Measurements from ENCODE around the gene PPIL1. TPM values are rescaled to one million over a fixed set of nuclear protein-coding genes. Genes with fewer than 3 reads are reported as not detected.

Gene PPIL1
- total RNA-seq, 1 experiment from 2014 or later = 64.2 TPM

GRCh38 chr6:36924131-36924530, 49.5 kb upstream of the PPIL1 start (continued):
- TF ChIP-seq ATF2 (CRISPR knock-in tag; IDR thresholded peaks at IDR 0.05; ENCODE audit: borderline replicate concordance, low read depth) = no peak
- TF ChIP-seq ELF4 (CRISPR knock-in tag; IDR thresholded peaks at IDR 0.05; ENCODE audit: low read depth) = no peak
- TF ChIP-seq ESRRA (CRISPR knock-in tag; IDR thresholded peaks at IDR 0.05; ENCODE audit: borderline replicate concordance) = no peak
- no peak for TF ChIP-seq ZNF317 (CRISPR knock-in tag; IDR thresholded peaks at IDR 0.05; ENCODE audit: borderline replicate concordance, low read depth)

GRCh38 chr6:36920546-36920945, 45.9 kb upstream of the PPIL1 start:
- H3K9me3 Mint-ChIP-seq = no peaks in the 10 kb centered on the region
- no peaks in the 10 kb centered on the region for H3K36me3 Mint-ChIP-seq
- ChIA-PET CTCF (interaction anchor here (1.5 kb wide), 1 partner anchor 36 kb away, joined by 3 read pairs; no protein-coding TSS in a partner anchor), POLR2A (no interaction called here)
- no peak overlapping the region for H3K4me3 Mint-ChIP-seq
- no peak overlapping the region for H3K27ac Mint-ChIP-seq
- no peak for DNase-seq (ENCODE audit: low spot score)
- no peak for TF ChIP-seq ZNF281 (CRISPR knock-in tag; IDR thresholded peaks at IDR 0.05)
- no peaks in the 10 kb centered on the region for H3K4me1 Mint-ChIP-seq
- no peaks in the 10 kb centered on the region for H3K27me3 Mint-ChIP-seq (ENCODE audit: low read depth)
- no peak for ATAC-seq

GRCh38 chr6:36920049-36920448, 45.4 kb upstream of the PPIL1 start:
- POLR2A ChIA-PET = no interaction called here
- no peaks in the 10 kb centered on the region for H3K27me3 Mint-ChIP-seq (ENCODE audit: low read depth)
- CTCF ChIA-PET = no interaction called here
- no peak overlapping the region for H3K27ac Mint-ChIP-seq
- H3K4me1 Mint-ChIP-seq = no peaks in the 10 kb centered on the region
- TF ChIP-seq ZNF425 (CRISPR knock-in tag; conservative IDR thresholded peaks at IDR 0.05) (no peak), FOXK1 (CRISPR knock-in tag; IDR thresholded peaks at IDR 0.05) (no peak), MLX (CRISPR knock-in tag; IDR thresholded peaks at IDR 0.05) (no peak), GTF2I (CRISPR knock-in tag; conservative IDR thresholded peaks at IDR 0.05) (no peak), MXD4 (CRISPR knock-in tag; IDR thresholded peaks at IDR 0.05; ENCODE audit: borderline replicate concordance) (no peak), SMAD4 (CRISPR knock-in tag; IDR thresholded peaks at IDR 0.05) (no peak), PRRX2 (CRISPR knock-in tag; IDR thresholded peaks at IDR 0.05) (no peak), CREB1 (CRISPR knock-in tag; IDR thresholded peaks at IDR 0.05) (no peak), ZBTB43 (CRISPR knock-in tag; IDR thresholded peaks at IDR 0.05) (no peak), NR3C1 (CRISPR knock-in tag; conservative IDR thresholded peaks at IDR 0.05; ENCODE audit: low read depth) (no peak), JUN (CRISPR knock-in tag; IDR thresholded peaks at IDR 0.05) (no peak), TEAD1 (CRISPR knock-in tag; IDR thresholded peaks at IDR 0.05) (no peak), USF1 (CRISPR knock-in tag; IDR thresholded peaks at IDR 0.05) (no peak), HMGXB4 (CRISPR knock-in tag; IDR thresholded peaks at IDR 0.05) (no peak), TEAD4 (CRISPR knock-in tag; IDR thresholded peaks at IDR 0.05) (no peak), E2F5 (CRISPR knock-in tag; IDR thresholded peaks at IDR 0.05) (no peak)
- no peak for DNase-seq (ENCODE audit: low spot score)
- no peak for ATAC-seq
- H3K4me3 Mint-ChIP-seq = no peak overlapping the region
- H3K9me3 Mint-ChIP-seq = no peaks in the 10 kb centered on the region
- H3K36me3 Mint-ChIP-seq = no peaks in the 10 kb centered on the region
